Right atrium auricular region (tissue), 2 donors: ENCODE data around the gene MCM5. TPM values are rescaled to one million over a fixed set of nuclear protein-coding genes. Genes with fewer than 3 reads are reported as not detected.

Source experiments
- DNase-seq: peaks from one replicate; pipeline ENCODE4 v3.0.0-alpha.2; 2019; ENCODE audit warnings: low spot score
- H3K27ac ChIP-seq, 2 donors: fragments of 200-600 bp; sonication (generic); 1 replicate in 1 of 2; 2 replicates in 1 of 2; pipeline ENCODE4 v1.5.1; 2016 to 2019
- H3K27me3 ChIP-seq, 2 donors: fragments of 200-600 bp; sonication (generic); one replicate each; pipeline versions ENCODE4 v1.5.1 to v1.6.0; 2017 to 2019
- H3K36me3 ChIP-seq: fragments of 200-600 bp; sonication (generic); one replicate; pipeline ENCODE4 v1.5.1; 2016
- H3K4me1 ChIP-seq, 2 donors: fragments of 200-600 bp; sonication (generic); one replicate each; pipeline versions ENCODE4 v1.5.1 to v1.6.0; 2017 to 2019
- H3K4me3 ChIP-seq, 2 donors: fragments of 200-600 bp; sonication (generic); 1 replicate in 1 of 2; 2 replicates in 1 of 2; pipeline ENCODE4 v1.5.1; 2017 to 2019; ENCODE audit warnings: mild to moderate bottlenecking in 1 of 2, moderate library complexity in 1 of 2
- H3K9me3 ChIP-seq, 2 donors: fragments of 200-600 bp; sonication (generic); one replicate each; pipeline ENCODE4 v1.5.1; 2019
- CTCF ChIP-seq, 2 donors: fragments of 200-600 bp; sonication (generic); IDR thresholded peaks; one replicate each; pipeline ENCODE4 v1.5.1; 2019; ENCODE audit warnings: antibody characterized with exemption in 2 of 2
- total RNA-seq, 2 donors: library from RNA; depleted of rRNA; stranded (reverse); fragments of >200 nt; gene quantifications; one replicate each; pipeline ENCODE4 v1.1.0, GENCODE V29; 2016

MCM5 gene
- total RNA-seq, 2 donors from 2014 or later = 5.3 to 6.8 TPM

GRCh38 chr22:35418088-35418487, 18.1 kb downstream of the MCM5 start:
- no peak for TF ChIP-seq CTCF (IDR thresholded peaks at IDR 0.05)
- DNase-seq = no peak
- H3K27ac ChIP-seq = no peak overlapping the region
- no peaks in the 10 kb centered on the region for H3K27me3 ChIP-seq
- H3K9me3 ChIP-seq = no peaks in the 10 kb centered on the region
- no peak overlapping the region for H3K4me3 ChIP-seq
- H3K36me3 ChIP-seq = peaks cover 70% of the 10 kb centered on the region
- no peaks in the 10 kb centered on the region for H3K4me1 ChIP-seq

GRCh38 chr22:35418731-35419130, 18.8 kb downstream of the MCM5 start:
- DNase-seq = no peak
- Histone ChIP-seq H3K27me3 (no peaks in the 10 kb centered on the region), H3K9me3 (no peaks in the 10 kb centered on the region), H3K4me1 (no peaks in the 10 kb centered on the region), H3K36me3 (peaks cover 65% of the 10 kb centered on the region), H3K27ac (no peak overlapping the region), H3K4me3 (no peak overlapping the region)
- TF ChIP-seq CTCF (IDR thresholded peaks at IDR 0.05) = no peak

GRCh38 chr22:35419756-35420155, 19.8 kb downstream of the MCM5 start:
- Histone ChIP-seq H3K4me3 (no peak overlapping the region), H3K27ac (no peak overlapping the region), H3K27me3 (no peaks in the 10 kb centered on the region), H3K4me1 (no peaks in the 10 kb centered on the region), H3K36me3 (peaks cover 61% of the 10 kb centered on the region), H3K9me3 (no peaks in the 10 kb centered on the region)
- DNase-seq = no peak
- no peak for TF ChIP-seq CTCF (IDR thresholded peaks at IDR 0.05)

GRCh38 chr22:35421121-35421520, 21.2 kb downstream of the MCM5 start:
- no peak for TF ChIP-seq CTCF (IDR thresholded peaks at IDR 0.05)
- no peaks in the 10 kb centered on the region for H3K27me3 ChIP-seq
- DNase-seq = no peak
- no peaks in the 10 kb centered on the region for H3K9me3 ChIP-seq
- peaks cover 58% of the 10 kb centered on the region for H3K36me3 ChIP-seq
- no peaks in the 10 kb centered on the region for H3K4me1 ChIP-seq
- no peak overlapping the region for H3K27ac ChIP-seq
- no peak overlapping the region for H3K4me3 ChIP-seq

- TF ChIP-seq CTCF (IDR thresholded peaks at IDR 0.05) = no peak
- Histone ChIP-seq H3K27ac (no peak overlapping the region), H3K9me3 (no peaks in the 10 kb centered on the region), H3K27me3 (no peaks in the 10 kb centered on the region), H3K36me3 (peaks cover 50% of the 10 kb centered on the region), H3K4me1 (no peaks in the 10 kb centered on the region), H3K4me3 (no peak overlapping the region)
- no peak for DNase-seq
These were observed 22.2 kb downstream of the MCM5 start for GRCh38 chr22:35422145-35422544.

GRCh38 chr22:35422936-35423335, 23.0 kb downstream of the MCM5 start:
- H3K36me3 ChIP-seq = peaks cover 42% of the 10 kb centered on the region

More at GRCh38 chr22:35422936-35423335, 23.0 kb downstream of the MCM5 start:
- Histone ChIP-seq H3K27ac (no peak overlapping the region), H3K9me3 (no peaks in the 10 kb centered on the region), H3K4me1 (no peaks in the 10 kb centered on the region), H3K27me3 (no peaks in the 10 kb centered on the region), H3K4me3 (no peak overlapping the region)
- no peak for DNase-seq
- TF ChIP-seq CTCF (IDR thresholded peaks at IDR 0.05) = no peak
